Pancreas (tissue), 10 donors: ENCODE measurements around the gene PIN4. TPM values are rescaled to one million over a fixed set of nuclear protein-coding genes. Genes with fewer than 3 reads are reported as not detected.

Experiments used
- ATAC-seq, 4 donors: fragments of 200-7000 bp; cut with Tn5 transposase; one replicate each; pipeline versions ENCODE4 v1.8.0 to v1.9.1; 2020; ENCODE audit warnings: mild to moderate bottlenecking in 4 of 4, moderate library complexity in 4 of 4
- DNase-seq, 6 donors: peaks; one replicate each; pipeline ENCODE4 v3.0.0-alpha.2; 2020
- FAIRE-seq: peaks from 2 replicates; lab custom pipeline; 2012; peaks lifted over from hg19 to GRCh38; lab: Jason Lieb, UNC
- H3K27ac ChIP-seq, 4 donors: fragments of 200-600 bp; sonication (generic); 1 replicate in 3 of 4; 2 replicates in 1 of 4; pipeline versions ENCODE4 v1.5.0 to v1.8.0; 2020
- H3K27me3 ChIP-seq, 4 donors: fragments of 200-600 bp; one replicate each; pipeline ENCODE4 v1.8.0; 2021
- H3K36me3 ChIP-seq, 3 donors: fragments of 200-600 bp; sonication (generic) in 1 of 3; one replicate each; pipeline versions ENCODE4 v1.5.0 to v1.8.0; 2020 to 2021
- H3K4me1 ChIP-seq, 3 donors: fragments of 200-600 bp; one replicate each; pipeline ENCODE4 v1.8.0; 2021
- H3K4me3 ChIP-seq, 4 donors: fragments of 200-600 bp; sonication (generic) in 2 of 4; one replicate each; pipeline versions ENCODE4 v1.5.0 to v1.8.0; 2020 to 2021
- H3K9me3 ChIP-seq, 4 donors: fragments of 200-600 bp; one replicate each; pipeline ENCODE4 v1.8.0; 2021
- CTCF ChIP-seq, 4 donors: fragments of 200-600 bp; sonication (generic) in 3 of 4; IDR thresholded peaks; one replicate each; pipeline versions ENCODE4 v1.5.0 to v1.8.0; 2021; ENCODE audit warnings: antibody characterized with exemption in 4 of 4
- WGBS, 2 donors: extraction: QIAGEN DNeasy Blood & Tissue Kit; methylation state at CpG; one replicate each; pipeline ENCODE4 v1.1.7; 2013; 5-methylcytosine and 5-hydroxymethylcytosine counted together
- intact Hi-C, 3 donors: fragments of 100-400 bp; cut with DNase I; formaldehyde crosslinking; loops; one replicate each; pipeline versions ENCODE4 v1.11.1 to v1.14.2; 2022
- polyA plus RNA-seq, 2 donors: library from polyadenylated mRNA; stranded (reverse); fragments of 200-250 nt; gene quantifications; one replicate each; pipeline ENCODE4 v1.2.3, GENCODE V29; 2013
- total RNA-seq, 6 donors: library from RNA; stranded (reverse); fragmentation: NEBNext Ultra II Directional in 4 of 6; extraction: Animal tissue kit (Norgen Biotek cat#: 25700) in 4 of 6; gene quantifications; one replicate each; pipeline versions ENCODE4 v1.2.1 to v1.2.4, GENCODE V29; 2021 to 2023
- donor health status: healthy with polysubstance abuse.
- donor health status: DM: no; HTN: no; CAD: no; lungs with moderate emphysema.
- donor health status: DM: no; HTN: no; CAD: no.
- donor health status: control.
- donor health status: control.
- donor health status: Bipolar disorder and iron deficiency.
- donor health status: DM: yes; HTN: yes; CAD: no.
- donor health status: DM: no; HTN: no; CAD: no.
- donor health status: DM: no; HTN: no; CAD: no.
- donor health status: DM: yes; HTN: yes; CAD: no.

The PIN4 gene
- total and polyA plus RNA-seq, 8 donors = 3.6 to 13.4 (median 4.2) TPM

GRCh38 chrX:72236841-72237240 lies 55.3 kb downstream of the PIN4 start:
- no peak for TF ChIP-seq CTCF (IDR thresholded peaks at IDR 0.05)
- no peak for DNase-seq

GRCh38 chrX:72238183-72238582 lies 56.6 kb downstream of the PIN4 start:
- Histone ChIP-seq H3K27ac (no peak overlapping the region), H3K9me3 (no peaks in the 10 kb centered on the region), H3K4me1 (no peaks in the 10 kb centered on the region), H3K27me3 (no peaks in the 10 kb centered on the region), H3K36me3 (no peaks in the 10 kb centered on the region), H3K4me3 (peak overlapping the region in 1 of 4 donors; percentile 32)
- ATAC-seq (no peak), DNase-seq (no peak), FAIRE-seq (no peak)
- 13 to 34% methylated on average over 6 of the region's 6 CpGs for WGBS, 2 donors
- TF ChIP-seq CTCF (IDR thresholded peaks at IDR 0.05) = no peak
- intact Hi-C loops = no loop called here

More at GRCh38 chrX:72236841-72237240, 55.3 kb downstream of the PIN4 start:
- WGBS, 2 donors = 74 to 82% methylated on average over 4 of the region's 4 CpGs
- no peaks in the 10 kb centered on the region for H3K4me1 ChIP-seq
- FAIRE-seq = no peak
- no peak overlapping the region for H3K4me3 ChIP-seq
- no peak overlapping the region for H3K27ac ChIP-seq
- ATAC-seq = no peak
- H3K9me3 ChIP-seq = no peaks in the 10 kb centered on the region
- intact Hi-C loops = no loop called here
- H3K36me3 ChIP-seq = no peaks in the 10 kb centered on the region
- no peaks in the 10 kb centered on the region for H3K27me3 ChIP-seq

GRCh38 chrX:72238721-72239475 lies 57.3 kb downstream of the PIN4 start, which contains the start of gene ERCC6L:
TSS of gene ERCC6L (minus strand) at chrX:72239027. CDS start at chrX:72238911, 116 bp downstream.
- intact Hi-C loops = no loop called here
- Histone ChIP-seq H3K9me3 (no peaks in the 10 kb centered on the region), H3K27me3 (no peaks in the 10 kb centered on the region), H3K4me3 (peak within 1 kb of the TSS in 1 of 4 donors; percentile 32), H3K36me3 (no peaks in the 10 kb centered on the region), H3K27ac (no peak within 1 kb of the TSS), H3K4me1 (no peaks in the 10 kb centered on the region)
- TF ChIP-seq CTCF (IDR thresholded peaks at IDR 0.05) = no peak
- ATAC-seq = peak; percentile 99 to 100 (median 100)
- DNase-seq = peak; percentile 82 to 95 (median 90)
- no peak for FAIRE-seq
- 1 to 28% methylated on average over 59 of the region's 59 CpGs for WGBS, 2 donors

- no peak for ATAC-seq
- no peak for TF ChIP-seq CTCF (IDR thresholded peaks at IDR 0.05)
- Histone ChIP-seq H3K4me1 (no peaks in the 10 kb centered on the region), H3K27ac (no peak overlapping the region), H3K27me3 (no peaks in the 10 kb centered on the region), H3K4me3 (no peak overlapping the region), H3K9me3 (no peaks in the 10 kb centered on the region), H3K36me3 (no peaks in the 10 kb centered on the region)
- DNase-seq = no peak
- intact Hi-C loops = loop anchor here in 1 of 3 donors (10.0 kb wide), 1 partner anchor 304 kb away; no protein-coding TSS in a partner anchor
- FAIRE-seq = no peak
- WGBS, 2 donors = 89 to 91% methylated on average over 4 of the region's 4 CpGs
Measured at GRCh38 chrX:72240976-72241375, 59.4 kb downstream of the PIN4 start.

- Histone ChIP-seq H3K4me1 (peaks cover 0 to 4% (median 0%) of the 10 kb centered on the region in 3 donors), H3K4me3 (no peak overlapping the region), H3K27me3 (no peaks in the 10 kb centered on the region), H3K9me3 (no peaks in the 10 kb centered on the region), H3K36me3 (no peaks in the 10 kb centered on the region), H3K27ac (no peak overlapping the region)
- no peak for DNase-seq
- 35 to 55% methylated on average over 3 of the region's 3 CpGs for WGBS, 2 donors
- ATAC-seq = no peak
- no peak for TF ChIP-seq CTCF (IDR thresholded peaks at IDR 0.05)
- FAIRE-seq = no peak
- intact Hi-C loops = loop anchor here in 1 of 3 donors (10.0 kb wide), 1 partner anchor 301 kb away; no protein-coding TSS in a partner anchor
Measured at GRCh38 chrX:72243472-72243871, 61.9 kb downstream of the PIN4 start.
